ENCODE results near the gene CACNB2.

DNA sequence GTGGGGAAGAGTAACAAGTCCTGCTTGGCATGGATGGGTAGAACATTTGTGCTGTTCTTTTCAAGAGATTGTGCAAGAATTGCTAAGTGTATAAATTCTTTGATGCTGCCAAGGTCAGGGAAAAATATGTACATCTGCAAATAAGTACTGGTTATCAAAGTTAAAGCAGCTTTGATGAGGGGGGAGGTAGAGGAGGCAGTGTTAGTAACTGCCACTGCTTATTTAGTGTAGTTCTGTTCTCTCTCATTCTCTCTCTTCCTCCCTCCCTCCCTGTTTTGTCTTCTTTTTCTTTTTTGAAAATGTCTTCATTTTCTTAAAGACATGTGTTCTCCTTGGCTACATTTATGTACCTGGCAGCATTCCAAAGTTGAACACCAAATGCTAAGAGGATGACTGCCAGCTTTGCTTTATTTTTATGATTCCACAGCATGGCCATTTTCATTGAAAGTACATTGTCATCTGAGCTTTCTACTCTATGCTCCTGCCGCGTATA, 18.6 kb downstream of the CACNB2 start:
- TF ChIP-seq CTCF (IDR thresholded peaks at IDR 0.05; ENCODE audit: low read depth, low read length, missing input control) = no peak
- TF ChIP-seq, protein P1, sequence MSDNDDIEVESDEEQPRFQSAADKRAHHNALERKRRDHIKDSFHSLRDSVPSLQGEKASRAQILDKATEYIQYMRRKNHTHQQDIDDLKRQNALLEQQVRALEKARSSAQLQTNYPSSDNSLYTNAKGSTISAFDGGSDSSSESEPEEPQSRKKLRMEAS (IDR thresholded peaks at IDR 0.05) = no peak
- no peak for TF ChIP-seq RAD21 (IDR thresholded peaks at IDR 0.05)
- TF ChIP-seq YY1 (IDR thresholded peaks at IDR 0.05) = no peak
- TF ChIP-seq JUND (IDR thresholded peaks at IDR 0.05) = no peak
- no peak for TF ChIP-seq EGR1 (IDR thresholded peaks at IDR 0.05; ENCODE audit: low read depth in 2 of 2)
- no peak for TF ChIP-seq GABPA (IDR thresholded peaks at IDR 0.05 in 1 of 2, conservative IDR thresholded peaks at IDR 0.05 in 1 of 2)
- TF ChIP-seq SP1 (IDR thresholded peaks at IDR 0.05) = no peak
- no peak for TF ChIP-seq TAF1 (conservative IDR thresholded peaks at IDR 0.05)
- TF ChIP-seq ATF3 (IDR thresholded peaks at IDR 0.05) = no peak
- TF ChIP-seq, protein P2, sequence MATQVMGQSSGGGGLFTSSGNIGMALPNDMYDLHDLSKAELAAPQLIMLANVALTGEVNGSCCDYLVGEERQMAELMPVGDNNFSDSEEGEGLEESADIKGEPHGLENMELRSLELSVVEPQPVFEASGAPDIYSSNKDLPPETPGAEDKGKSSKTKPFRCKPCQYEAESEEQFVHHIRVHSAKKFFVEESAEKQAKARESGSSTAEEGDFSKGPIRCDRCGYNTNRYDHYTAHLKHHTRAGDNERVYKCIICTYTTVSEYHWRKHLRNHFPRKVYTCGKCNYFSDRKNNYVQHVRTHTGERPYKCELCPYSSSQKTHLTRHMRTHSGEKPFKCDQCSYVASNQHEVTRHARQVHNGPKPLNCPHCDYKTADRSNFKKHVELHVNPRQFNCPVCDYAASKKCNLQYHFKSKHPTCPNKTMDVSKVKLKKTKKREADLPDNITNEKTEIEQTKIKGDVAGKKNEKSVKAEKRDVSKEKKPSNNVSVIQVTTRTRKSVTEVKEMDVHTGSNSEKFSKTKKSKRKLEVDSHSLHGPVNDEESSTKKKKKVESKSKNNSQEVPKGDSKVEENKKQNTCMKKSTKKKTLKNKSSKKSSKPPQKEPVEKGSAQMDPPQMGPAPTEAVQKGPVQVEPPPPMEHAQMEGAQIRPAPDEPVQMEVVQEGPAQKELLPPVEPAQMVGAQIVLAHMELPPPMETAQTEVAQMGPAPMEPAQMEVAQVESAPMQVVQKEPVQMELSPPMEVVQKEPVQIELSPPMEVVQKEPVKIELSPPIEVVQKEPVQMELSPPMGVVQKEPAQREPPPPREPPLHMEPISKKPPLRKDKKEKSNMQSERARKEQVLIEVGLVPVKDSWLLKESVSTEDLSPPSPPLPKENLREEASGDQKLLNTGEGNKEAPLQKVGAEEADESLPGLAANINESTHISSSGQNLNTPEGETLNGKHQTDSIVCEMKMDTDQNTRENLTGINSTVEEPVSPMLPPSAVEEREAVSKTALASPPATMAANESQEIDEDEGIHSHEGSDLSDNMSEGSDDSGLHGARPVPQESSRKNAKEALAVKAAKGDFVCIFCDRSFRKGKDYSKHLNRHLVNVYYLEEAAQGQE (IDR thresholded peaks at IDR 0.05) = no peak
- no peak for TF ChIP-seq NR2F2 (IDR thresholded peaks at IDR 0.05)
- TF ChIP-seq ZBTB33 (IDR thresholded peaks at IDR 0.05) = no peak

Measured in liver (tissue), 3 donors.